ENCODE data around the gene TNK2. TPM values are rescaled to one million over a fixed set of nuclear protein-coding genes. Genes with fewer than 3 reads are reported as not detected.

Gene TNK2
- total and polyA plus RNA-seq, 2 donors (not counting 3 experiments of a cell fraction or from before 2014, with no cell fraction given): 18.6 to 71.6 TPM

- no peaks in the 10 kb centered on the region for H3K79me2 ChIP-seq (ENCODE audit: control insufficient read depth, insufficient read depth, low read length)
- ChIA-PET POLR2A (no interaction called here), CTCF (interaction anchor here (0.9 to 1.5 kb wide), 4 partner anchors 9 to 79 kb away, joined by 3 to 5 read pairs (median 4); no protein-coding TSS in a partner anchor)
- DNase-seq (ENCODE audit: low read depth, low spot score) (no peak), FAIRE-seq (no peak)
- intact Hi-C loops (cut with micrococcal nuclease): loop anchor here (10.0 kb wide), 1 partner anchor 740 kb away; no protein-coding TSS in a partner anchor
- no peaks in the 10 kb centered on the region for H3K27me3 ChIP-seq (ENCODE audit: control insufficient read depth in 2 of 2, insufficient read depth in 2 of 2, low read length in 2 of 2)
- no peak for TF ChIP-seq JUN (IDR thresholded peaks at IDR 0.05; ENCODE audit: borderline replicate concordance, insufficient read depth, insufficient read length, low read depth)
- TF ChIP-seq EZH2 (IDR thresholded peaks at IDR 0.05; ENCODE audit: borderline replicate concordance, low read depth, low read length, severe bottlenecking): no peak
- TF ChIP-seq POLR2A (IDR thresholded peaks at IDR 0.05; ENCODE audit: low read depth, low read length): no peak
- no peak for TF ChIP-seq POLR2AphosphoS5 (IDR thresholded peaks at IDR 0.05; ENCODE audit: insufficient read depth, low read depth, low read length)
- TF ChIP-seq, protein P1, sequence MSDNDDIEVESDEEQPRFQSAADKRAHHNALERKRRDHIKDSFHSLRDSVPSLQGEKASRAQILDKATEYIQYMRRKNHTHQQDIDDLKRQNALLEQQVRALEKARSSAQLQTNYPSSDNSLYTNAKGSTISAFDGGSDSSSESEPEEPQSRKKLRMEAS (IDR thresholded peaks at IDR 0.05; ENCODE audit: insufficient read depth, insufficient read length): no peak
- no peak for TF ChIP-seq MYC (IDR thresholded peaks at IDR 0.05; ENCODE audit: low read depth, low read length)
- TF ChIP-seq GATA2 (IDR thresholded peaks at IDR 0.05; ENCODE audit: insufficient read depth, insufficient read length, low read depth, low read length): no peak
- no peak for TF ChIP-seq FOS (IDR thresholded peaks at IDR 0.05; ENCODE audit: borderline replicate concordance, insufficient read depth, low read length)
- no peak for TF ChIP-seq CTCF (IDR thresholded peaks at IDR 0.05; ENCODE audit: extremely low read depth in 1 of 2, insufficient read depth in 1 of 2, low read depth in 1 of 2, low read length in 2 of 2)
- no peaks in the 10 kb centered on the region for H4K20me1 ChIP-seq (replicated peaks; ENCODE audit: control insufficient read depth, extremely low read depth, insufficient read depth, low read length)
- no peak overlapping the region for H3K27ac ChIP-seq (ENCODE audit: insufficient read depth, low read depth, low read length)
- dilution Hi-C loops (cut with MboI; ENCODE audit: extremely low pct_ligation_motif_present, low sequenced_read_pairs): no loop called here
- no peak overlapping the region for H3K4me2 ChIP-seq (ENCODE audit: insufficient read depth, low read length)
- H3K36me3 ChIP-seq (ENCODE audit: control insufficient read depth in 2 of 2, extremely low read depth in 1 of 2, insufficient read depth in 2 of 2, low read length in 2 of 2): no peaks in the 10 kb centered on the region
- BruUV-seq (replicated peaks): no TSS peak
- H3K9me3 ChIP-seq (replicated peaks; ENCODE audit: control insufficient read depth, insufficient read depth, low read length): no peaks in the 10 kb centered on the region
- no peak overlapping the region for H3K4me3 ChIP-seq (replicated peaks in 1 of 3; ENCODE audit: insufficient read depth in 1 of 3, low read depth in 1 of 3, low read length in 3 of 3)
- no peaks in the 10 kb centered on the region for H3K9me1 ChIP-seq (replicated peaks; ENCODE audit: control insufficient read depth, extremely low read depth, insufficient read depth, low read length)
- H3K9ac ChIP-seq (replicated peaks; ENCODE audit: extremely low read depth, insufficient read depth, low read length): no peak overlapping the region
- no peak overlapping the region for H2AFZ ChIP-seq (ENCODE audit: low read depth, low read length)
- no peaks in the 10 kb centered on the region for H3K4me1 ChIP-seq (ENCODE audit: control insufficient read depth, extremely low read depth, insufficient read depth, low read length)
These were observed 93.1 kb downstream of the TNK2 start for GRCh38 chr3:195815169-195815771.

All from endothelial cell of umbilical vein (primary cell).